K562 (cell line): ENCODE data around the gene HPN. TPM values are rescaled to one million over a fixed set of nuclear protein-coding genes. Genes with fewer than 3 reads are reported as not detected.
A peak's percentile ranks its signal among the peaks of the same experiment; 100 is the strongest.

ENCODE experiments used
- ATAC-seq: fragments of 200-7000 bp; cut with Tn5 transposase; 3 replicates; pipeline ENCODE4 v1.9.1; 2020; ENCODE audit warnings: moderate library complexity
- BruUV-seq: library from RNA; stranded (reverse); fragments of 400-500 nt; replicated peaks from 2 replicates; lab custom pipeline; 2021; lab: Mats Ljungman, UMichigan
- CTCF ChIA-PET: fragments of 300-600 bp; formaldehyde crosslinking; extraction: SDS; loops from one replicate; lab custom pipeline; 2021; ENCODE audit warnings: low intra/inter-chr PET ratio; lab: Yijun Ruan, JAX
- POLR2A ChIA-PET: fragments of 300-600, 350-650 bp; sonication (Branson Sonifier 250); formaldehyde crosslinking; extraction: SDS; loops from one replicate; lab custom pipeline; 2021; ENCODE audit warnings: antibody characterized with exemption, inconsistent platforms; lab: Yijun Ruan, JAX
- DNase-seq, 4 experiments: peaks; one replicate each; pipeline versions ENCODE4 v3.0.0 to v3.0.0-alpha.2; 2011 to 2018; ENCODE audit warnings: low spot score in 3 of 4, mixed read lengths in 3 of 4; ENCODE audit errors: extremely low read depth in 1 of 4
- FAIRE-seq: peaks from 2 replicates; lab custom pipeline; 2011; peaks lifted over from hg19 to GRCh38; lab: Jason Lieb, UNC
- H2AFZ ChIP-seq: 2 replicates; pipeline ENCODE4 v1.6.0; 2011; ENCODE audit warnings: low read depth, low read length, control low read depth, inconsistent platforms
- H3K27ac ChIP-seq: fragments of 200-600 bp; 3 replicates; pipeline ENCODE4 v1.8.0; 2011; ENCODE audit warnings: low read depth, mild to moderate bottlenecking, control low read depth, inconsistent platforms, low read length, moderate library complexity, mixed read lengths; ENCODE audit errors: extremely low read depth
- H3K27me3 ChIP-seq, 2 experiments: fragments of 300-600 bp in 1 of 2; 2 replicates in 1 of 2; 3 replicates in 1 of 2; pipeline versions ENCODE4 v1.6.0 to v1.8.0; 2011; ENCODE audit warnings: inconsistent platforms in 2 of 2, low read length in 2 of 2, mild to moderate bottlenecking in 1 of 2, mixed read lengths in 1 of 2, moderate library complexity in 1 of 2; ENCODE audit not compliant: control insufficient read depth in 2 of 2, insufficient read depth in 2 of 2
- H3K36me3 ChIP-seq: fragments of 300-600 bp; 3 replicates; pipeline ENCODE4 v1.8.0; 2011; ENCODE audit warnings: mild to moderate bottlenecking, low read length, inconsistent platforms; ENCODE audit not compliant: control insufficient read depth, insufficient read depth
- H3K4me1 ChIP-seq, 2 experiments: fragments of 200-600 bp in 1 of 2; replicated peaks in 1 of 2; 2 replicates in 1 of 2; 3 replicates in 1 of 2; pipeline versions ENCODE4 v1.5.1 to v1.8.0; 2011; ENCODE audit warnings: inconsistent platforms in 2 of 2, low read length in 2 of 2, mild to moderate bottlenecking in 1 of 2, mixed read lengths in 1 of 2, moderate library complexity in 1 of 2; ENCODE audit not compliant: control insufficient read depth in 2 of 2, insufficient read depth in 2 of 2
- H3K4me2 ChIP-seq: 2 replicates; pipeline ENCODE4 v1.6.1; 2011; ENCODE audit warnings: low read length, control low read depth, inconsistent platforms, mixed read lengths; ENCODE audit not compliant: insufficient read depth
- H3K4me3 ChIP-seq: fragments of 200-600 bp; sonication (generic), shearing (Covaris generic); 2 replicates; pipeline ENCODE4 v1.5.1; 2016; ENCODE audit warnings: control low read depth, inconsistent platforms
- H3K79me2 ChIP-seq: fragments of 200-600 bp; 3 replicates; pipeline ENCODE4 v1.8.0; 2011; ENCODE audit warnings: low read length, inconsistent platforms; ENCODE audit not compliant: control insufficient read depth, insufficient read depth
- H3K9ac ChIP-seq, 2 experiments: 2 replicates each; pipeline versions ENCODE4 v1.6.0 to v1.6.1; 2011; ENCODE audit warnings: low read depth in 2 of 2, low read length in 2 of 2, control low read depth in 1 of 2, inconsistent platforms in 1 of 2, mild to moderate bottlenecking in 1 of 2, mixed read lengths in 1 of 2; ENCODE audit not compliant: insufficient read depth in 1 of 2
- H3K9me1 ChIP-seq: one replicate; pipeline ENCODE4 v1.6.0; 2011; ENCODE audit warnings: inconsistent platforms, mild to moderate bottlenecking, low read length, moderate library complexity; ENCODE audit not compliant: control insufficient read depth, insufficient read depth
- H3K9me3 ChIP-seq: replicated peaks from 2 replicates; pipeline ENCODE4 v1.5.1; 2011; ENCODE audit warnings: low read depth, low read length, inconsistent platforms; ENCODE audit not compliant: control insufficient read depth, insufficient read depth
- H4K20me1 ChIP-seq: replicated peaks from 2 replicates; pipeline ENCODE4 v1.6.1; 2011; ENCODE audit warnings: low read length, inconsistent platforms, mixed read lengths; ENCODE audit not compliant: control insufficient read depth, insufficient read depth
- ADNP ChIP-seq: fragments of 200-800 bp; sonication (Bioruptor generic); IDR thresholded peaks from 2 replicates; pipeline ENCODE4 v1.6.1; 2016; ENCODE audit warnings: missing genetic modification characterization, missing compliant biosample characterization
- BCOR ChIP-seq: fragments of 450-650 bp; IDR thresholded peaks from 2 replicates; pipeline ENCODE4 v1.6.1; 2016
- CEBPB ChIP-seq: fragments of 450-650 bp; IDR thresholded peaks from 2 replicates; pipeline ENCODE4 v1.6.1; 2016; ENCODE audit warnings: missing genetic modification characterization, missing compliant biosample characterization
- IFI16 ChIP-seq: fragments of 250-450 bp; sonication (Bioruptor Pico); IDR thresholded peaks from 2 replicates; pipeline ENCODE4 v2.1.2; 2022; ENCODE audit warnings: mild to moderate bottlenecking, inconsistent platforms
- KDM1A ChIP-seq, 2 experiments: fragments of 450-650 bp; IDR thresholded peaks; 2 replicates each; pipeline ENCODE4 v1.6.1; 2016; ENCODE audit warnings: mild to moderate bottlenecking in 2 of 2
- MTA1 ChIP-seq: fragments of 450-650 bp; IDR thresholded peaks from 2 replicates; pipeline ENCODE4 v1.6.1; 2017; ENCODE audit warnings: borderline replicate concordance
- NRF1 ChIP-seq, 2 experiments: fragments of 450-650 bp; IDR thresholded peaks in 1 of 2; conservative IDR thresholded peaks in 1 of 2; 2 replicates each; pipeline ENCODE4 v1.6.1; 2014; ENCODE audit warnings: mild to moderate bottlenecking in 2 of 2
- RBM25 ChIP-seq: fragments of 200-400 bp; formaldehyde crosslinking; IDR thresholded peaks from 2 replicates; pipeline ENCODE4 v1.6.1; 2018; ENCODE audit warnings: low read length, low read depth, moderate library complexity; ENCODE audit not compliant: severe bottlenecking
- STAG1 ChIP-seq: sonication (generic); formaldehyde crosslinking; IDR thresholded peaks from 2 replicates; pipeline ENCODE4 v1.5.0; 2020; ENCODE audit warnings: missing genetic modification reagents, borderline replicate concordance
- ZFP1 ChIP-seq: fragments of 450-650 bp; formaldehyde crosslinking; IDR thresholded peaks from 2 replicates; pipeline ENCODE4 v1.4.0; 2020; ENCODE audit warnings: mild to moderate bottlenecking, mixed read lengths
- ZFP36 ChIP-seq: fragments of 150-350 bp; IDR thresholded peaks from 2 replicates; pipeline ENCODE4 v1.6.1; 2018; ENCODE audit warnings: low read length, low read depth; ENCODE audit not compliant: partially characterized antibody
- ZNF121 ChIP-seq: sonication (generic); formaldehyde crosslinking; conservative IDR thresholded peaks from 2 replicates; pipeline ENCODE4 v1.8.0; 2022; ENCODE audit warnings: missing genetic modification reagents
- ZNF24 ChIP-seq: fragments of 450-650 bp; IDR thresholded peaks from 2 replicates; pipeline ENCODE4 v1.6.1; 2016
- ZNF282 ChIP-seq: sonication (generic); formaldehyde crosslinking; IDR thresholded peaks from 2 replicates; pipeline ENCODE4 v1.8.1; 2023; ENCODE audit warnings: missing genetic modification reagents
- WGBS: fragments of 100-300 bp; shearing (Covaris generic); methylation state at CpG from one replicate; pipeline ENCODE4 v1.1.6; 2016; ENCODE audit warnings: low coverage, mixed read lengths; ENCODE audit not compliant: insufficient coverage; ENCODE audit errors: missing lambda C conversion rate; 5-methylcytosine and 5-hydroxymethylcytosine counted together
- in situ Hi-C: fragments of 300-500 bp; cut with MboI; formaldehyde crosslinking; loops from 4 replicates; pipeline ENCODE4 v1.15.0; 2018; ENCODE audit warnings: inconsistent platforms, mixed read lengths
- intact Hi-C: fragments of 100-400 bp; cut with micrococcal nuclease; formaldehyde crosslinking; loops from 2 replicates; pipeline ENCODE4 v1.14.2; 2022
- polyA plus RNA-seq, 8 experiments: library from polyadenylated mRNA; depleted of rRNA in 4 of 8; stranded (reverse) in 5 of 8; unstranded in 3 of 8; fragments of >200 nt; fragmentation: Nextera tagmentation in 2 of 8; fragmentation: Illumina TruSeq in 1 of 8; extraction: Ambion mirVana in 2 of 8; extraction: Trizol in 1 of 8; gene quantifications; 2 replicates each; pipeline versions ENCODE4 v1.2.1 to v1.2.3, GENCODE V29; 2011 to 2014; ENCODE audit warnings: inconsistent platforms in 1 of 8, missing spikeins in 1 of 8
- total RNA-seq, 7 experiments: library from RNA; depleted of rRNA in 6 of 7; stranded (reverse); fragments of >200 nt in 6 of 7; fragmentation: Illumina TruSeq in 2 of 7; extraction: Trizol in 2 of 7; gene quantifications; 2 replicates each; pipeline versions ENCODE4 v1.2.1 to v1.2.3, GENCODE V29; 2011 to 2021; ENCODE audit warnings: low replicate concordance in 1 of 7
- TF ChIP-seq, protein P1 (sequence below), 2 experiments: fragments of 450-650 bp in 1 of 2; sonication (generic) in 1 of 2; formaldehyde crosslinking in 1 of 2; IDR thresholded peaks in 1 of 2; conservative IDR thresholded peaks in 1 of 2; 2 replicates each; pipeline versions ENCODE4 v1.6.1 to v1.8.1; 2016 to 2023; ENCODE audit warnings: mild to moderate bottlenecking in 2 of 2, moderate library complexity in 2 of 2, inconsistent platforms in 1 of 2, missing genetic modification reagents in 1 of 2
- TF ChIP-seq, protein P2 (sequence below): IDR thresholded peaks from 3 replicates; pipeline ENCODE4 v1.6.1; 2011; ENCODE audit warnings: borderline replicate concordance, mild to moderate bottlenecking, moderate library complexity; ENCODE audit not compliant: insufficient read length; ENCODE audit errors: extremely low read depth

Gene HPN
- total and polyA plus RNA-seq, 9 of the 15 experiments (the other 6 are each of a cell fraction or from before 2014, with no cell fraction given), result 0.10 to 0.20 TPM; not detected in 7

DNA sequence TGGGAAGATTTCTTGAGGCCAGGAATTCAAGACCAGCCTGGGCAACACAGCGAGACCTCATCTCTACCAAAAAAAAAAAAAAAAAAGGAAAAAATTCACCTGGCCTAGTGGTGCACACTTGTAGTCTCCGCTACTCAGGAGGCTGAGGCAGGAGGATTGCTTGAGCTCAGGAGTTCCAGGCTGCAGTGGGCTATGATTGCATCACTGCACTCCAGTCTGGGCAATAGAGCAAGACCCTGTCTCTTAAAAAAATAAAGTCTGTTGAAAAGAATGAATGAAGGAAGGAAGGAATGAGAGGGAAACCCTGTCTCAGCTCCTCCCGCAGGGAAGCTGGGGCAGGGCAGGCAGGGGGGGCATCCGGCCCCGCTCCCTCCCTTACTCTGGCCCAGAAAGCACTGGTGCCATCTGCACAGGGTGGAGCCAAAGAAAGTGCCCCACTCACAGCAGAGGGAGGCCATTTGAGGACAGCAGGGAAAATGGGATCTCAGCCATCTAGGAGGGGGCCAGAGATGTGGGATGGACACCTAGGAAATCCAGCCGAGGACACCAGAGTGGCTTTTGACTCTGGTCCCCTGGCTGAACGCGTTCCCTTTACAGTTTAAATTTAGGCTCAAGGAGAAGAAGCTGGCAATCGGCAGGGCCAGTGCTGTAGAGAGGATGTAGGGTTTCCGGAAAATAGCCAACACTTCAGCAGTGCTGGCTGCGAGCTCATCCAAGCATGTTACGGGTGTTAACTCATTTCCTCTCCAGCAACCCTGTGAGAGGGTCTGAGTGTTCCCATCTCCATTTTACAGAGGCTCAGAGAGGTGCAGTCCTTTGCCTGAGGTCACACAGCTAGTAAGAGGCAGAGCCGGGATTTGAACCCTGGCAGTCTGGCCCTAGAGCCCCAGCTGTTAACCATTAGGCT lies 3.6 kb upstream of the HPN start:
- intact Hi-C loops, result no loop called here
- ChIA-PET POLR2A (interaction anchor here (2.1 kb wide), 1 partner anchor 11 kb away, joined by 7 read pairs; no protein-coding TSS in a partner anchor), CTCF (no interaction called here)
- H3K4me3 ChIP-seq, result no peak overlapping the region
- H3K4me1 ChIP-seq, result peaks cover 21 to 39% of the 10 kb centered on the region in 2 experiments
- H3K27ac ChIP-seq, result no peak overlapping the region
- H3K9ac ChIP-seq, result no peak overlapping the region
- FAIRE-seq (no peak), DNase-seq (no peak), ATAC-seq (no peak)
- no peak overlapping the region for H3K4me2 ChIP-seq
- BruUV-seq, result no TSS peak
- TF ChIP-seq BCOR, result no peak; the same call in 1 of the 2 replicates
- TF ChIP-seq, protein P1, sequence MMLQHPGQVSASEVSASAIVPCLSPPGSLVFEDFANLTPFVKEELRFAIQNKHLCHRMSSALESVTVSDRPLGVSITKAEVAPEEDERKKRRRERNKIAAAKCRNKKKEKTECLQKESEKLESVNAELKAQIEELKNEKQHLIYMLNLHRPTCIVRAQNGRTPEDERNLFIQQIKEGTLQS (IDR thresholded peaks at IDR 0.05), result peak; percentile 44; the same call in 1 of the 2 replicates
- TF ChIP-seq, protein P1 (CRISPR knock-in tag; conservative IDR thresholded peaks at IDR 0.05), result no peak
- TF ChIP-seq ADNP (tag), result peak; percentile 88
- no peak for TF ChIP-seq ZNF282 (CRISPR knock-in tag)
- peak; percentile 75 for TF ChIP-seq RBM25
- no peak for TF ChIP-seq IFI16 (CRISPR knock-in tag)
- peak in 1 of 2 experiments; percentile 30; a peak in 2 of 4 replicates for TF ChIP-seq KDM1A (IDR thresholded peaks at IDR 0.05)
- no peak for TF ChIP-seq ZFP1 (CRISPR knock-in tag)
- no peak for TF ChIP-seq STAG1 (CRISPR knock-in tag)
- peak; percentile 65 for TF ChIP-seq ZFP36
- TF ChIP-seq NRF1 (conservative IDR thresholded peaks at IDR 0.05 in 1 of 2, IDR thresholded peaks at IDR 0.05 in 1 of 2), result no peak
- no peak for TF ChIP-seq MTA1
- TF ChIP-seq ZNF24, result peak; percentile 45; the same call in 1 of the 2 replicates
- peak; percentile 39; the same call in 1 of the 2 replicates for TF ChIP-seq CEBPB (tag)
- TF ChIP-seq, protein P2, sequence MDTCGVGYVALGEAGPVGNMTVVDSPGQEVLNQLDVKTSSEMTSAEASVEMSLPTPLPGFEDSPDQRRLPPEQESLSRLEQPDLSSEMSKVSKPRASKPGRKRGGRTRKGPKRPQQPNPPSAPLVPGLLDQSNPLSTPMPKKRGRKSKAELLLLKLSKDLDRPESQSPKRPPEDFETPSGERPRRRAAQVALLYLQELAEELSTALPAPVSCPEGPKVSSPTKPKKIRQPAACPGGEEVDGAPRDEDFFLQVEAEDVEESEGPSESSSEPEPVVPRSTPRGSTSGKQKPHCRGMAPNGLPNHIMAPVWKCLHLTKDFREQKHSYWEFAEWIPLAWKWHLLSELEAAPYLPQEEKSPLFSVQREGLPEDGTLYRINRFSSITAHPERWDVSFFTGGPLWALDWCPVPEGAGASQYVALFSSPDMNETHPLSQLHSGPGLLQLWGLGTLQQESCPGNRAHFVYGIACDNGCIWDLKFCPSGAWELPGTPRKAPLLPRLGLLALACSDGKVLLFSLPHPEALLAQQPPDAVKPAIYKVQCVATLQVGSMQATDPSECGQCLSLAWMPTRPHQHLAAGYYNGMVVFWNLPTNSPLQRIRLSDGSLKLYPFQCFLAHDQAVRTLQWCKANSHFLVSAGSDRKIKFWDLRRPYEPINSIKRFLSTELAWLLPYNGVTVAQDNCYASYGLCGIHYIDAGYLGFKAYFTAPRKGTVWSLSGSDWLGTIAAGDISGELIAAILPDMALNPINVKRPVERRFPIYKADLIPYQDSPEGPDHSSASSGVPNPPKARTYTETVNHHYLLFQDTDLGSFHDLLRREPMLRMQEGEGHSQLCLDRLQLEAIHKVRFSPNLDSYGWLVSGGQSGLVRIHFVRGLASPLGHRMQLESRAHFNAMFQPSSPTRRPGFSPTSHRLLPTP, result peak; percentile 35
- TF ChIP-seq ZNF121, result peak; percentile 58
- in situ Hi-C loops, result no loop called here
- no peak overlapping the region for H2AFZ ChIP-seq
- H4K20me1 ChIP-seq, result no peaks in the 10 kb centered on the region
- WGBS, result 49% methylated on average over 11 of the region's 13 CpGs
- H3K36me3 ChIP-seq, result no peaks in the 10 kb centered on the region
- 0 out of 5 replicates have a peak, but pooled peaks cover 0 to 8% of the 10 kb centered on the region in 2 experiments for H3K27me3 ChIP-seq
- no peaks in the 10 kb centered on the region for H3K9me3 ChIP-seq
- no peaks in the 10 kb centered on the region for H3K79me2 ChIP-seq
- H3K9me1 ChIP-seq, result no peaks in the 10 kb centered on the region
